Esophagus squamous epithelium (tissue), 5 donors: Measurements from ENCODE around the gene CEP63. TPM values are rescaled to one million over a fixed set of nuclear protein-coding genes. Genes with fewer than 3 reads are reported as not detected.
A peak's percentile ranks its signal among the peaks of the same experiment; 100 is the strongest.

ENCODE experiments used
- DNase-seq: peaks from one replicate; lab custom pipeline; 2025; lab: John Stamatoyannopoulos, UW
- H3K27ac ChIP-seq, 4 donors: fragments of 200-600 bp; sonication (generic); one replicate each; pipeline ENCODE4 v1.5.1; 2016 to 2019; ENCODE audit warnings: mild to moderate bottlenecking in 1 of 4
- H3K27me3 ChIP-seq, 4 donors: fragments of 200-600 bp; sonication (generic); 1 replicate in 3 of 4; 2 replicates in 1 of 4; pipeline versions ENCODE4 v1.5.1 to v1.6.0; 2017 to 2021; ENCODE audit warnings: antibody characterized with exemption in 1 of 4
- H3K36me3 ChIP-seq, 3 donors: fragments of 200-600 bp; sonication (generic); one replicate each; pipeline ENCODE4 v1.5.1; 2016 to 2019
- H3K4me1 ChIP-seq, 3 donors: fragments of 200-600 bp; sonication (generic); one replicate each; pipeline ENCODE4 v1.5.1; 2017 to 2019
- H3K4me3 ChIP-seq, 4 donors: fragments of 200-600 bp; sonication (generic); 1 replicate in 3 of 4; 2 replicates in 1 of 4; pipeline ENCODE4 v1.5.1; 2016 to 2019; ENCODE audit warnings: mild to moderate bottlenecking in 2 of 4, moderate library complexity in 1 of 4
- H3K9me3 ChIP-seq, 3 donors: fragments of 200-600 bp; sonication (generic); one replicate each; pipeline ENCODE4 v1.5.1; 2016 to 2019
- CTCF ChIP-seq, 6 experiments: fragments of 450-650 bp in 4 of 6; fragments of 200-600 bp in 2 of 6; sonication (generic) in 2 of 6; IDR thresholded peaks; one replicate each; pipeline ENCODE4 v1.5.1; 2016 to 2019; ENCODE audit warnings: antibody characterized with exemption in 6 of 6, mild to moderate bottlenecking in 4 of 6, moderate library complexity in 4 of 6
- POLR2A ChIP-seq, 4 donors: fragments of 450-650 bp; IDR thresholded peaks; one replicate each; pipeline ENCODE4 v1.6.1; 2017; ENCODE audit warnings: antibody characterized with exemption in 4 of 4, mild to moderate bottlenecking in 4 of 4, moderate library complexity in 3 of 4
- WGBS, 2 donors: methylation state at CpG; one replicate each; pipeline ENCODE4 v1.1.5; 2018; 5-methylcytosine and 5-hydroxymethylcytosine counted together
- intact Hi-C: fragments of 100-400 bp; cut with DNase I; formaldehyde crosslinking; loops from one replicate; pipeline ENCODE4 v1.15.0; 2022
- total RNA-seq, 4 donors: library from RNA; depleted of rRNA; stranded (reverse); fragments of >200 nt; gene quantifications; one replicate each; pipeline ENCODE4 v1.1.0, GENCODE V29; 2016
- donor health status: DM: yes; HTN: yes; CAD: no.

The CEP63 gene
- total RNA-seq, 4 donors from 2014 or later, result 7.7 to 18.1 (median 14.4) TPM

- H3K27me3 ChIP-seq, result peaks cover 0 to 22% (median 0%) of the 10 kb centered on the region in 4 donors
- H3K36me3 ChIP-seq, result no peaks in the 10 kb centered on the region
- DNase-seq, result no peak
- 6 to 13% methylated on average over 1 of the region's 1 CpG for WGBS, 2 donors
- no peak overlapping the region for H3K27ac ChIP-seq
- no peak for TF ChIP-seq POLR2A (IDR thresholded peaks at IDR 0.05)
- no peak for TF ChIP-seq CTCF (IDR thresholded peaks at IDR 0.05)
- no peaks in the 10 kb centered on the region for H3K9me3 ChIP-seq
- peaks cover 3 to 35% (median 9%) of the 10 kb centered on the region in 3 donors for H3K4me1 ChIP-seq
- no peak overlapping the region for H3K4me3 ChIP-seq
- intact Hi-C loops, result loop anchor here (10.0 kb wide), 1 partner anchor 155 kb away; no protein-coding TSS in a partner anchor
Measured at GRCh38 chr3:134600206-134600605, 114.3 kb downstream of the CEP63 start.

- intact Hi-C loops, result loop anchor here (10.0 kb wide), 1 partner anchor 154 kb away; no protein-coding TSS in a partner anchor
- H3K4me3 ChIP-seq, result peak overlapping the region in 1 of 4 donors; percentile 36
- no peak for DNase-seq
Measured at GRCh38 chr3:134600685-134601463, 115.0 kb downstream of the CEP63 start.

GRCh38 chr3:134601539-134602439 is 115.9 kb downstream of the CEP63 start:
- Histone ChIP-seq H3K27ac (no peak overlapping the region), H3K36me3 (no peaks in the 10 kb centered on the region), H3K27me3 (peaks cover 0 to 32% (median 0%) of the 10 kb centered on the region in 4 donors), H3K9me3 (no peaks in the 10 kb centered on the region), H3K4me3 (no peak overlapping the region), H3K4me1 (peaks cover 3 to 34% (median 9%) of the 10 kb centered on the region in 3 donors)
- WGBS, 2 donors, result 39 to 65% methylated on average over 6 to 7 of the region's 19 CpGs
- TF ChIP-seq CTCF (IDR thresholded peaks at IDR 0.05) (no peak), POLR2A (IDR thresholded peaks at IDR 0.05) (no peak)
- intact Hi-C loops, result loop anchor here (10.0 kb wide), 1 partner anchor 153 kb away; no protein-coding TSS in a partner anchor
- DNase-seq, result no peak

More at GRCh38 chr3:134600685-134601463, 115.0 kb downstream of the CEP63 start:
- no peaks in the 10 kb centered on the region for H3K9me3 ChIP-seq
- H3K27ac ChIP-seq, result no peak overlapping the region
- peaks cover 3 to 35% (median 9%) of the 10 kb centered on the region in 3 donors for H3K4me1 ChIP-seq
- no peaks in the 10 kb centered on the region for H3K36me3 ChIP-seq
- TF ChIP-seq POLR2A (IDR thresholded peaks at IDR 0.05) (no peak), CTCF (IDR thresholded peaks at IDR 0.05) (peak; percentile 66 to 95 (median 88))
- peaks cover 0 to 28% (median 0%) of the 10 kb centered on the region in 4 donors for H3K27me3 ChIP-seq
- whole genome bisulfite sequencing, 2 donors, result 11 to 13% methylated on average over 25 to 28 of the region's 31 CpGs

GRCh38 chr3:134602440-134602814 is 116.6 kb downstream of the CEP63 start:
- Histone ChIP-seq H3K4me3 (no peak overlapping the region), H3K36me3 (no peaks in the 10 kb centered on the region), H3K27me3 (peaks cover 0 to 32% (median 0%) of the 10 kb centered on the region in 4 donors), H3K27ac (no peak overlapping the region), H3K4me1 (peaks cover 3 to 27% (median 9%) of the 10 kb centered on the region in 3 donors), H3K9me3 (no peaks in the 10 kb centered on the region)
- intact Hi-C loops, result loop anchor here (10.0 kb wide), 1 partner anchor 152 kb away; no protein-coding TSS in a partner anchor
- no peak for DNase-seq
- TF ChIP-seq CTCF (IDR thresholded peaks at IDR 0.05) (no peak), POLR2A (IDR thresholded peaks at IDR 0.05) (no peak)
- 65 to 76% methylated on average over 2 to 6 of the region's 6 CpGs for WGBS, 2 donors
